Nephron progenitor cell (in vitro differentiated cells): ENCODE data around the gene CXCL8.

ENCODE experiments used
- DNase-seq: peaks from one replicate; pipeline ENCODE4 v3.0.0; 2021
- H3K27ac Mint-ChIP-seq: 2 replicates; pipeline ENCODE4 v1.8.0; 2021; ENCODE audit warnings: mild to moderate bottlenecking, moderate library complexity, mixed read lengths
- H3K27me3 Mint-ChIP-seq: 2 replicates; pipeline ENCODE4 v1.8.0; 2021; ENCODE audit warnings: mild to moderate bottlenecking, low read depth, mixed read lengths; ENCODE audit not compliant: poor library complexity
- H3K36me3 Mint-ChIP-seq: 2 replicates; pipeline ENCODE4 v1.8.0; 2021; ENCODE audit warnings: low read depth, mixed read lengths
- H3K4me1 Mint-ChIP-seq: 2 replicates; pipeline ENCODE4 v1.8.0; 2021; ENCODE audit warnings: mixed read lengths
- H3K4me3 Mint-ChIP-seq: 2 replicates; pipeline ENCODE4 v1.8.0; 2021; ENCODE audit warnings: mild to moderate bottlenecking, moderate library complexity, mixed read lengths
- H3K9me3 Mint-ChIP-seq: 2 replicates; pipeline ENCODE4 v1.8.0; 2021; ENCODE audit warnings: mild to moderate bottlenecking, moderate library complexity, mixed read lengths
- CTCF ChIP-seq: fragments of 200-600 bp; sonication (generic); IDR thresholded peaks from 2 replicates; pipeline ENCODE4 v1.5.0; 2021; ENCODE audit warnings: antibody characterized with exemption

Gene CXCL8

GRCh38 chr4:73741750-73742489, 1.6 kb downstream of the CXCL8 start:
- Mint-ChIP-seq H3K27ac (no peak overlapping the region), H3K4me1 (no peaks in the 10 kb centered on the region), H3K36me3 (no peaks in the 10 kb centered on the region)

GRCh38 chr4:73742490-73743160, 2.3 kb downstream of the CXCL8 start:
- Mint-ChIP-seq H3K4me1 (no peaks in the 10 kb centered on the region), H3K36me3 (no peaks in the 10 kb centered on the region), H3K27me3 (no peaks in the 10 kb centered on the region), H3K27ac (no peak overlapping the region), H3K9me3 (no peaks in the 10 kb centered on the region), H3K4me3 (no peak overlapping the region)
- no peak for TF ChIP-seq CTCF
- no peak for DNase-seq

More at GRCh38 chr4:73741750-73742489, 1.6 kb downstream of the CXCL8 start:
- TF ChIP-seq CTCF, result no peak
- no peak for DNase-seq
- Mint-ChIP-seq H3K4me3 (no peak overlapping the region), H3K27me3 (no peaks in the 10 kb centered on the region), H3K9me3 (no peaks in the 10 kb centered on the region)

- H3K27ac Mint-ChIP-seq, result no peak overlapping the region
- no peaks in the 10 kb centered on the region for H3K9me3 Mint-ChIP-seq
- no peaks in the 10 kb centered on the region for H3K36me3 Mint-ChIP-seq
- DNase-seq, result no peak
- TF ChIP-seq CTCF, result no peak
- H3K4me3 Mint-ChIP-seq, result no peak overlapping the region
- H3K27me3 Mint-ChIP-seq, result no peaks in the 10 kb centered on the region
- H3K4me1 Mint-ChIP-seq, result no peaks in the 10 kb centered on the region
These were observed 2.9 kb downstream of the CXCL8 start for GRCh38 chr4:73743281-73743680.

- H3K9me3 Mint-ChIP-seq, result no peaks in the 10 kb centered on the region
- no peak for TF ChIP-seq CTCF
- no peaks in the 10 kb centered on the region for H3K4me1 Mint-ChIP-seq
- no peaks in the 10 kb centered on the region for H3K36me3 Mint-ChIP-seq
- H3K27ac Mint-ChIP-seq, result no peak overlapping the region
- no peak for DNase-seq
- no peaks in the 10 kb centered on the region for H3K27me3 Mint-ChIP-seq
- no peak overlapping the region for H3K4me3 Mint-ChIP-seq
These were observed 3.4 kb downstream of the CXCL8 start for GRCh38 chr4:73743795-73744194.

- TF ChIP-seq CTCF, result no peak
- Mint-ChIP-seq H3K4me1 (no peaks in the 10 kb centered on the region), H3K27ac (no peak overlapping the region), H3K9me3 (no peaks in the 10 kb centered on the region), H3K4me3 (no peak overlapping the region), H3K27me3 (no peaks in the 10 kb centered on the region), H3K36me3 (no peaks in the 10 kb centered on the region)
- no peak for DNase-seq
These were observed 3.8 kb downstream of the CXCL8 start for GRCh38 chr4:73744203-73744602.

- H3K4me1 Mint-ChIP-seq, result no peaks in the 10 kb centered on the region
- no peak overlapping the region for H3K4me3 Mint-ChIP-seq
- no peak overlapping the region for H3K27ac Mint-ChIP-seq
- DNase-seq, result no peak
- no peaks in the 10 kb centered on the region for H3K9me3 Mint-ChIP-seq
- no peaks in the 10 kb centered on the region for H3K36me3 Mint-ChIP-seq
- TF ChIP-seq CTCF, result no peak
- no peaks in the 10 kb centered on the region for H3K27me3 Mint-ChIP-seq
These were observed 10.4 kb downstream of the CXCL8 start for GRCh38 chr4:73750730-73751129.
